AG09319 (cell line): ENCODE measurements around the gene DIP2C.

Source experiments
- DNase-seq: peaks from one replicate; pipeline ENCODE4 v3.0.0-alpha.2; 2010; ENCODE audit warnings: low read depth; ENCODE audit errors: extremely low read depth
- CTCF ChIP-seq: IDR thresholded peaks from 2 replicates; pipeline ENCODE4 v1.5.1; 2011; ENCODE audit warnings: low read depth, mild to moderate bottlenecking, inconsistent platforms, low read length, moderate library complexity

DIP2C gene

GRCh38 chr10:528173-529165 is 161.0 kb downstream of the DIP2C start:
- DNase-seq: no peak
- TF ChIP-seq CTCF: no peak

GRCh38 chr10:527416-527815 is 162.1 kb downstream of the DIP2C start:
- TF ChIP-seq CTCF: no peak
- DNase-seq: peak; percentile 44

- no peak for TF ChIP-seq CTCF
- DNase-seq: no peak
Measured at GRCh38 chr10:526651-527312, 162.7 kb downstream of the DIP2C start.

GRCh38 chr10:525565-526315 is 163.7 kb downstream of the DIP2C start:
- TF ChIP-seq CTCF: no peak

GRCh38 chr10:523925-524324 is 165.5 kb downstream of the DIP2C start:
- TF ChIP-seq CTCF: no peak
- no peak for DNase-seq

More at GRCh38 chr10:525565-526315, 163.7 kb downstream of the DIP2C start:
- no peak for DNase-seq

GRCh38 chr10:522350-522749 is 167.1 kb downstream of the DIP2C start:
- no peak for DNase-seq
- no peak for TF ChIP-seq CTCF
